Caco-2 (cell line): ENCODE data around the gene TEAD1. TPM values are rescaled to one million over a fixed set of nuclear protein-coding genes. Genes with fewer than 3 reads are reported as not detected.
A peak's percentile ranks its signal among the peaks of the same experiment; 100 is the strongest.

ENCODE experiments used
- BruUV-seq: library from RNA; stranded (reverse); fragments of 400-500 nt; replicated peaks from 2 replicates; lab custom pipeline; 2021; lab: Mats Ljungman, UMichigan
- CTCF ChIA-PET: fragments of 300-600 bp; sonication (Branson Sonifier 250); formaldehyde crosslinking; loops from one replicate; lab custom pipeline; 2022; ENCODE audit warnings: antibody characterized with exemption; lab: Charles Lee
- POLR2A ChIA-PET: fragments of 300-600 bp; sonication (Branson Sonifier 250); formaldehyde crosslinking; loops from one replicate; lab custom pipeline; 2022; ENCODE audit warnings: antibody characterized with exemption; lab: Charles Lee
- DNase-seq, 2 experiments: peaks; one replicate each; pipeline versions ENCODE4 v3.0.0 to v3.0.0-alpha.2; 2020 to 2022
- H3K27me3 ChIP-seq: replicated peaks from 2 replicates; pipeline ENCODE4 v1.6.0; 2011; ENCODE audit warnings: low read length; ENCODE audit not compliant: control insufficient read depth, insufficient read depth
- H3K36me3 ChIP-seq: 2 replicates; pipeline ENCODE4 v1.5.1; 2011; ENCODE audit warnings: low read length; ENCODE audit not compliant: control insufficient read depth, insufficient read depth
- H3K4me1 ChIP-seq: fragments of 250-450 bp; sonication (Bioruptor Pico); 2 replicates; pipeline ENCODE4 v1.5.1; 2020; ENCODE audit warnings: mild to moderate bottlenecking
- H3K4me3 ChIP-seq: 2 replicates; pipeline ENCODE4 v1.5.1; 2011; ENCODE audit warnings: low read depth, mild to moderate bottlenecking, control low read depth, low read length
- H3K9me3 ChIP-seq: fragments of 250-450 bp; sonication (Bioruptor Pico); 2 replicates; pipeline ENCODE4 v1.5.1; 2020; ENCODE audit warnings: mild to moderate bottlenecking, moderate library complexity
- H3K27ac Mint-ChIP-seq: one replicate; pipeline ENCODE4 v1.8.0; 2022; ENCODE audit warnings: mixed read lengths; ENCODE audit not compliant: unreplicated experiment
- H3K27me3 Mint-ChIP-seq: one replicate; pipeline ENCODE4 v1.8.0; 2022; ENCODE audit warnings: mixed read lengths; ENCODE audit not compliant: insufficient read depth, unreplicated experiment
- H3K36me3 Mint-ChIP-seq: one replicate; pipeline ENCODE4 v1.8.0; 2022; ENCODE audit warnings: mild to moderate bottlenecking, mixed read lengths; ENCODE audit not compliant: insufficient read depth, unreplicated experiment
- H3K4me1 Mint-ChIP-seq: one replicate; pipeline ENCODE4 v1.8.0; 2022; ENCODE audit warnings: low read depth, mixed read lengths; ENCODE audit not compliant: unreplicated experiment
- H3K4me3 Mint-ChIP-seq: one replicate; pipeline ENCODE4 v1.8.0; 2022; ENCODE audit warnings: mild to moderate bottlenecking, moderate library complexity, mixed read lengths; ENCODE audit not compliant: unreplicated experiment
- H3K9me3 Mint-ChIP-seq: one replicate; pipeline ENCODE4 v1.8.0; 2022; ENCODE audit warnings: mixed read lengths; ENCODE audit not compliant: unreplicated experiment
- CTCF ChIP-seq, 2 experiments: fragments of 200-600 bp in 1 of 2; IDR thresholded peaks; 1 replicate in 1 of 2; 2 replicates in 1 of 2; pipeline versions ENCODE4 v1.5.1 to v1.8.0; 2011 to 2022; ENCODE audit warnings: antibody characterized with exemption in 1 of 2, control low read depth in 1 of 2, inconsistent platforms in 1 of 2, low read depth in 1 of 2, low read length in 1 of 2, mild to moderate bottlenecking in 1 of 2, moderate library complexity in 1 of 2; ENCODE audit not compliant: insufficient read depth in 1 of 2, severe bottlenecking in 1 of 2, unreplicated experiment in 1 of 2
- intact Hi-C: fragments of 100-400 bp; cut with micrococcal nuclease; formaldehyde crosslinking; loops from one replicate; pipeline ENCODE4 v1.10.0; 2022; ENCODE audit not compliant: unreplicated experiment
- total RNA-seq: library from RNA; stranded (reverse); gene quantifications from 2 replicates; pipeline ENCODE4 v1.2.3, GENCODE V29; 2022

The TEAD1 gene
- total RNA-seq, 1 experiment from 2014 or later, result 144 TPM

DNA sequence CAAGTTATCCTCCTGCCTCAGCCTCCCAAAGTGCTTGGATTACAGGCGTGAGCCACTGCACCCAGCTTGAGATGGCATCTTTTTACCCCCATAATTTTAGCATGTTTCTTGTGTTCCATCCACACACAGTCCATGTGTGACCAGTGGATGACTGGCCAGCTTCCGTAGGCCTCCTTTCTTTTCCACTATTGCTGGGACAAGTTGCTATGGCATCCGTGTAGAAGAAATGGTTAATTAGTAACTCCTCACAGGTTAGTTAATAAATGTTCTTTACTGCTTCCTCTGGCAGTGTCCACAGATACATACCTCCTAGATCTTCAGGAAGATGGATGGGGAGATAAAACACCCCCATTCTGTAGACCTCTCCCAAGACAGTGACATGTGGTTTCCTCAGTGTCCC lies 180.6 kb downstream of the TEAD1 start:
- peaks cover 50% of the 10 kb centered on the region for H3K36me3 Mint-ChIP-seq
- H3K27me3 Mint-ChIP-seq, result no peaks in the 10 kb centered on the region
- peaks cover 42% of the 10 kb centered on the region for H3K4me1 Mint-ChIP-seq
- peak overlapping the region; percentile 91 for H3K27ac Mint-ChIP-seq
- peak in 1 of 2 experiments; percentile 65 for DNase-seq
- peaks cover 42% of the 10 kb centered on the region for H3K4me1 ChIP-seq
- ChIA-PET CTCF (interaction anchor here (0.6 to 1.4 kb wide), 2 partner anchors 55 to 143 kb away, joined by 3 to 4 read pairs; no protein-coding TSS in a partner anchor), POLR2A (interaction anchor here (0.5 kb wide), 1 partner anchor 9 kb away, joined by 3 read pairs; no protein-coding TSS in a partner anchor)
- no TSS peak for BruUV-seq
- TF ChIP-seq CTCF (IDR thresholded peaks at IDR 0.05; ENCODE audit: insufficient read depth in 1 of 2, low read depth in 1 of 2, low read length in 1 of 2, severe bottlenecking in 1 of 2, unreplicated experiment in 1 of 2), result no peak
- peak overlapping the region; percentile 35 for H3K4me3 Mint-ChIP-seq
- H3K9me3 Mint-ChIP-seq, result no peaks in the 10 kb centered on the region
- intact Hi-C loops, result loop anchor here (1.0 kb wide), 2 partner anchors 9 to 181 kb away; partner anchors contain the start of gene TEAD1
- H3K36me3 ChIP-seq, result no peaks in the 10 kb centered on the region
- H3K27me3 ChIP-seq, result no peaks in the 10 kb centered on the region
- no peaks in the 10 kb centered on the region for H3K9me3 ChIP-seq
- no peak overlapping the region for H3K4me3 ChIP-seq

DNA sequence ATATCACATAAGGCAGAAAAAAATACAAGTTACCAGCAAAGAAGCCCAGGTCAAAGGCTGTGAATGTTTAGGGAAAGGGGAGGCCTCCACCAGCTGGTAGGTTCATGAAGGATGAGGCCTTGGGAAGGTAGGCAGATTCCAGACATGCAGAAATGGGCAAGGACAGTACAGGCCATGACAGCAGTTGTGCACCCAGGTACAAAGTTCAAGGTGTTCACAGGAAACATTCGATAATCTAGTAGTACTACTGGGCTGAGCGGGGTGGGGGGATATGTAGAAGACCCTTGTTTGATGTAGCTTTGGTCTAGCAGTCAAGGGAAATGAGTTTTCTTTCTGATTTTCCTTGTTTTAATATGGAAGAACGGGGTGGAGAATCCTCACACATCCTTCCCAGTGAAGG lies 182.1 kb downstream of the TEAD1 start:
- no TSS peak for BruUV-seq
- POLR2A ChIA-PET, result no interaction called here
- peaks cover 45% of the 10 kb centered on the region for H3K4me1 Mint-ChIP-seq

DNA sequence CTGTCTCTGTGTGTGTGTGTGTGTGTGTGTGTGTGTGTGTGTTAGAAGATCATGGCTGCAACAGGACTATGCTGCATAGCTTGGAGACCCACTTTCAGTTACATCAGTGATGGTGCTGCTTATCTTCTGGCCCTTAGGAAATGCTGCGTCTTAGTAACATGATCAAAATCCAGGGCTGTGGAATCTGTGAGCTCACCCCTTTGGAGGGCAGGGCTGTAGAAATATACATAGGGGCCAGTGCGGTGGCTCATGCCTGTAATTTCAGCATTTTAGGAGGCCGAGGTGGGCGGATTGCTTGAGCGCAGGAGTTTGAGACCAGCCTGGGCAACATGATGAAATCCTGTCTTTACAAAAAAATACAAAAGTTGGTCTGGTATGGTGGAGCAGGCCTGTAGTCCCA lies 183.4 kb downstream of the TEAD1 start:
- no peaks in the 10 kb centered on the region for H3K9me3 ChIP-seq
- ChIA-PET CTCF (no interaction called here), POLR2A (interaction anchor here (0.7 kb wide), 1 partner anchor 333 kb away, joined by 4 read pairs; no protein-coding TSS in a partner anchor)
- H3K27me3 Mint-ChIP-seq, result no peaks in the 10 kb centered on the region
- TF ChIP-seq CTCF (IDR thresholded peaks at IDR 0.05; ENCODE audit: insufficient read depth in 1 of 2, low read depth in 1 of 2, low read length in 1 of 2, severe bottlenecking in 1 of 2, unreplicated experiment in 1 of 2), result no peak
- no peak for DNase-seq
- no peaks in the 10 kb centered on the region for H3K27me3 ChIP-seq
- no TSS peak for BruUV-seq
- H3K4me3 ChIP-seq, result no peak overlapping the region
- intact Hi-C loops, result no loop called here
- H3K4me1 ChIP-seq, result peaks cover 39% of the 10 kb centered on the region
- no peak overlapping the region for H3K27ac Mint-ChIP-seq
- H3K4me1 Mint-ChIP-seq, result peaks cover 45% of the 10 kb centered on the region
- peaks cover 49% of the 10 kb centered on the region for H3K36me3 Mint-ChIP-seq
- H3K4me3 Mint-ChIP-seq, result no peak overlapping the region
- no peaks in the 10 kb centered on the region for H3K36me3 ChIP-seq
- no peaks in the 10 kb centered on the region for H3K9me3 Mint-ChIP-seq

More for the DNA sequence above, 182.1 kb downstream of the TEAD1 start:
- TF ChIP-seq CTCF (IDR thresholded peaks at IDR 0.05; ENCODE audit: insufficient read depth in 1 of 2, low read depth in 1 of 2, low read length in 1 of 2, severe bottlenecking in 1 of 2, unreplicated experiment in 1 of 2), result no peak
- intact Hi-C loops, result no loop called here
- no peaks in the 10 kb centered on the region for H3K36me3 ChIP-seq
- no peaks in the 10 kb centered on the region for H3K27me3 Mint-ChIP-seq
- peaks cover 42% of the 10 kb centered on the region for H3K4me1 ChIP-seq
- H3K27ac Mint-ChIP-seq, result no peak overlapping the region
- CTCF ChIA-PET, result interaction anchor here (1.0 kb wide), 1 partner anchor 32 kb away, joined by 3 read pairs; no protein-coding TSS in a partner anchor
- no peaks in the 10 kb centered on the region for H3K9me3 Mint-ChIP-seq
- no peaks in the 10 kb centered on the region for H3K27me3 ChIP-seq
- no peak for DNase-seq
- H3K4me3 Mint-ChIP-seq, result no peak overlapping the region
- no peaks in the 10 kb centered on the region for H3K9me3 ChIP-seq
- H3K36me3 Mint-ChIP-seq, result peaks cover 48% of the 10 kb centered on the region
- H3K4me3 ChIP-seq, result no peak overlapping the region
